IPS-18c (cell line): ENCODE data around the gene SPDL1.

Source experiments
- H3K4me3 ChIP-seq: 2 replicates; pipeline ENCODE4 v1.7.0; 2013; ENCODE audit warnings: low read depth, mild to moderate bottlenecking, low read length, moderate library complexity; ENCODE audit not compliant: insufficient read depth
- H3K9me3 ChIP-seq: one replicate; pipeline ENCODE4 v1.6.1; 2013; ENCODE audit warnings: mild to moderate bottlenecking, low read length, moderate library complexity; ENCODE audit not compliant: control insufficient read depth, insufficient read depth

SPDL1 gene

GRCh38 chr5:169647566-169647965 lies 64.0 kb downstream of the SPDL1 start:
- Histone ChIP-seq H3K9me3 (peaks cover 2% of the 10 kb centered on the region), H3K4me3 (no peak overlapping the region)

GRCh38 chr5:169648725-169649310 lies 65.2 kb downstream of the SPDL1 start:
- H3K4me3 ChIP-seq = no peak overlapping the region
- H3K9me3 ChIP-seq = peaks cover 2% of the 10 kb centered on the region

GRCh38 chr5:169649486-169649885 lies 65.9 kb downstream of the SPDL1 start:
- Histone ChIP-seq H3K4me3 (no peak overlapping the region), H3K9me3 (peaks cover 2% of the 10 kb centered on the region)

- no peak overlapping the region for H3K4me3 ChIP-seq
These were observed 67.2 kb downstream of the SPDL1 start for GRCh38 chr5:169650701-169651331.

GRCh38 chr5:169651526-169651925 lies 68.0 kb downstream of the SPDL1 start:
- H3K4me3 ChIP-seq = no peak overlapping the region
- H3K9me3 ChIP-seq = peaks cover 2% of the 10 kb centered on the region

More at GRCh38 chr5:169650701-169651331, 67.2 kb downstream of the SPDL1 start:
- H3K9me3 ChIP-seq = peaks cover 2% of the 10 kb centered on the region

GRCh38 chr5:169652057-169652456 lies 68.5 kb downstream of the SPDL1 start:
- Histone ChIP-seq H3K4me3 (no peak overlapping the region), H3K9me3 (peaks cover 2% of the 10 kb centered on the region)

GRCh38 chr5:169653091-169653490 lies 69.5 kb downstream of the SPDL1 start:
- H3K4me3 ChIP-seq = no peak overlapping the region

More at GRCh38 chr5:169653091-169653490, 69.5 kb downstream of the SPDL1 start:
- H3K9me3 ChIP-seq = peaks cover 2% of the 10 kb centered on the region
